GM23338 (cell line): ENCODE data around the gene ACSM6. TPM values are rescaled to one million over a fixed set of nuclear protein-coding genes. Genes with fewer than 3 reads are reported as not detected.

Experiments
- ATAC-seq: fragments of 200-7000 bp; cut with Tn5 transposase; 3 replicates; pipeline ENCODE4 v1.9.1; 2020
- DNase-seq: peaks from one replicate; pipeline ENCODE4 v3.0.0-alpha.2; 2015; ENCODE audit warnings: low spot score
- H2AFZ ChIP-seq: fragments of 200-600 bp; sonication (generic); 2 replicates; pipeline ENCODE4 v1.8.0; 2016; ENCODE audit warnings: antibody characterized with exemption, mild to moderate bottlenecking, moderate library complexity
- H3F3A ChIP-seq: fragments of 200-600 bp; sonication (generic); replicated peaks from 2 replicates; pipeline ENCODE4 v1.8.0; 2017; ENCODE audit warnings: antibody characterized with exemption, mixed run types, low read depth
- H3K27ac ChIP-seq: fragments of 200-600 bp; sonication (generic); 2 replicates; pipeline ENCODE4 v1.6.1; 2016; ENCODE audit warnings: low read depth
- H3K27me3 ChIP-seq: fragments of 200-600 bp; sonication (generic); 2 replicates; pipeline ENCODE4 v1.8.0; 2016; ENCODE audit warnings: mild to moderate bottlenecking, mixed run types, moderate library complexity; ENCODE audit not compliant: insufficient read depth
- H3K36me3 ChIP-seq: fragments of 200-600 bp; sonication (generic); 2 replicates; pipeline ENCODE4 v1.8.0; 2016; ENCODE audit warnings: mild to moderate bottlenecking; ENCODE audit not compliant: insufficient read depth
- H3K4me1 ChIP-seq: fragments of 200-600 bp; sonication (generic); 2 replicates; pipeline ENCODE4 v1.8.0; 2016; ENCODE audit warnings: mild to moderate bottlenecking, moderate library complexity; ENCODE audit not compliant: insufficient read depth
- H3K4me2 ChIP-seq: fragments of 200-600 bp; sonication (generic); 2 replicates; pipeline ENCODE4 v1.7.1; 2017; ENCODE audit warnings: mixed run types
- H3K4me3 ChIP-seq: fragments of 200-600 bp; sonication (generic); 2 replicates; pipeline ENCODE4 v1.6.1; 2016; ENCODE audit warnings: mixed run types
- H3K79me2 ChIP-seq: fragments of 200-600 bp; sonication (generic); replicated peaks from 2 replicates; pipeline ENCODE4 v1.8.0; 2017; ENCODE audit warnings: mild to moderate bottlenecking; ENCODE audit not compliant: insufficient read depth
- H3K9me2 ChIP-seq: fragments of 200-600 bp; sonication (generic); 2 replicates; pipeline ENCODE4 v1.8.0; 2017; ENCODE audit not compliant: insufficient read depth
- H4K20me1 ChIP-seq: fragments of 200-600 bp; sonication (generic); replicated peaks from 2 replicates; pipeline ENCODE4 v1.8.0; 2017; ENCODE audit warnings: mild to moderate bottlenecking; ENCODE audit not compliant: insufficient read depth
- H3K27ac Mint-ChIP-seq: 2 replicates; pipeline ENCODE4 v1.8.0; 2020; ENCODE audit warnings: inconsistent platforms, mild to moderate bottlenecking, moderate library complexity, mixed read lengths
- H3K27me3 Mint-ChIP-seq: 3 replicates; pipeline ENCODE4 v1.8.0; 2022; ENCODE audit warnings: low read depth, mild to moderate bottlenecking, moderate library complexity, mixed read lengths, inconsistent platforms; ENCODE audit not compliant: insufficient read depth, poor library complexity
- H3K36me3 Mint-ChIP-seq: 3 replicates; pipeline ENCODE4 v1.8.0; 2021; ENCODE audit warnings: low read depth, mild to moderate bottlenecking, inconsistent platforms, moderate library complexity, mixed read lengths
- H3K4me1 Mint-ChIP-seq: 3 replicates; pipeline ENCODE4 v1.8.0; 2020; ENCODE audit warnings: mild to moderate bottlenecking, inconsistent platforms, mixed read lengths
- H3K4me3 Mint-ChIP-seq: 3 replicates; pipeline ENCODE4 v1.8.0; 2021; ENCODE audit warnings: moderate library complexity, mild to moderate bottlenecking, inconsistent platforms, mixed read lengths
- H3K9me3 Mint-ChIP-seq: 3 replicates; pipeline ENCODE4 v1.8.0; 2020; ENCODE audit warnings: moderate library complexity, mild to moderate bottlenecking, inconsistent platforms, mixed read lengths
- CREB1 ChIP-seq: fragments of 250-450 bp; sonication (Bioruptor Pico); IDR thresholded peaks from 2 replicates; pipeline ENCODE4 v1.5.0; 2020; ENCODE audit warnings: low read depth, mild to moderate bottlenecking, moderate library complexity
- EZH2 ChIP-seq: fragments of 200-600 bp; sonication (generic); IDR thresholded peaks from one replicate; pipeline ENCODE4 v1.8.0; 2017; ENCODE audit warnings: antibody characterized with exemption, mild to moderate bottlenecking, low read depth; ENCODE audit not compliant: unreplicated experiment
- EZH2phosphoT487 ChIP-seq: fragments of 200-600 bp; sonication (generic); IDR thresholded peaks from one replicate; pipeline ENCODE4 v1.8.1; 2018; ENCODE audit warnings: antibody characterized with exemption; ENCODE audit not compliant: unreplicated experiment
- JUNB ChIP-seq: IDR thresholded peaks from one replicate; pipeline ENCODE4 v1.6.1; 2016; ENCODE audit warnings: antibody characterized with exemption; ENCODE audit not compliant: unreplicated experiment
- NANOG ChIP-seq: IDR thresholded peaks from 2 replicates; pipeline ENCODE4 v1.6.1; 2016; ENCODE audit warnings: antibody characterized with exemption, borderline replicate concordance
- REST ChIP-seq: IDR thresholded peaks from one replicate; pipeline ENCODE4 v1.6.1; 2018; ENCODE audit warnings: antibody characterized with exemption; ENCODE audit not compliant: unreplicated experiment
- STAT1 ChIP-seq: IDR thresholded peaks from one replicate; pipeline ENCODE4 v1.6.1; 2016; ENCODE audit warnings: antibody characterized with exemption; ENCODE audit not compliant: unreplicated experiment
- ZNF114 ChIP-seq: fragments of 250-450 bp; sonication (Bioruptor Pico); IDR thresholded peaks from 2 replicates; pipeline ENCODE4 v1.5.0; 2020; ENCODE audit warnings: mild to moderate bottlenecking, moderate library complexity
- ZNF462 ChIP-seq: fragments of 250-450 bp; sonication (Bioruptor Pico); IDR thresholded peaks from 2 replicates; pipeline ENCODE4 v1.5.0; 2020; ENCODE audit warnings: mild to moderate bottlenecking, moderate library complexity
- polyA plus RNA-seq: library from polyadenylated mRNA; unstranded; fragments of >200 nt; fragmentation: Nextera tagmentation; extraction: Ambion mirVana; gene quantifications from 2 replicates; pipeline ENCODE4 v1.2.1, GENCODE V29; 2016
- total RNA-seq: library from RNA; depleted of rRNA; stranded (reverse); fragments of >200 nt; shearing (Covaris generic); gene quantifications from 2 replicates; pipeline ENCODE4 v1.2.3, GENCODE V29; 2014
- TF ChIP-seq, protein P1 (sequence below), 2 experiments: fragments of 200-600 bp in 1 of 2; sonication (generic) in 1 of 2; conservative IDR thresholded peaks; 2 replicates each; pipeline versions ENCODE4 v1.5.1 to v1.6.1; 2016 to 2017; ENCODE audit warnings: antibody characterized with exemption in 2 of 2, low read depth in 2 of 2, mild to moderate bottlenecking in 2 of 2, moderate library complexity in 1 of 2

Gene ACSM6
- total and polyA plus RNA-seq, 2 experiments from 2014 or later, result 0.65 TPM; not detected in 1

DNA sequence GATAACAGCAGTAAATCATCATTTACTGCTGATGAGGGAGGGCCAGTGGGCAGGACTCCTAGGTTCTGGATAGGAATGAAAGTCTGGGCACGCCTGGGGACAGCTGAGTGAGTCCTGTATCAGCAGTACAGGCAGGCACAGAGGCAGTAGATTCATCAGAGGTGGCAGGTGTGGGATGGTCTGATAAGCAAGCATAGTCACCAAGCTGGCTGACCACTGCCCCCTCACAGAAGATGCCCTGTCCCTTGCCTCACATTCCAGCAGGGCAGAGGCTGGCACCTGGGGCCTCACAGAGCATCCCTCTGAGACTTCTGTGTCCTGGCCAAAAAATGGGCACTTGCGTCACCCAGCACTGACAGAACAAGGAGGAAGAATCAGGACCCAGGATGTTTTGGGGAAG lies 23.2 kb upstream of the ACSM6 start:
- Histone ChIP-seq H3K4me3 (no peak overlapping the region), H3K4me1 (no peaks in the 10 kb centered on the region), H4K20me1 (no peaks in the 10 kb centered on the region), H2AFZ (no peak overlapping the region), H3F3A (no peaks in the 10 kb centered on the region), H3K27ac (no peak overlapping the region), H3K79me2 (no peaks in the 10 kb centered on the region), H3K27me3 (no peaks in the 10 kb centered on the region), H3K9me2 (peaks cover 5% of the 10 kb centered on the region; the same call in 1 of the 2 replicates), H3K4me2 (no peak overlapping the region), H3K36me3 (no peaks in the 10 kb centered on the region)
- H3K27ac Mint-ChIP-seq, result no peak overlapping the region
- peaks cover 11% of the 10 kb centered on the region for H3K9me3 Mint-ChIP-seq
- H3K27me3 Mint-ChIP-seq, result peaks cover 2% of the 10 kb centered on the region
- H3K36me3 Mint-ChIP-seq, result peaks cover 37% of the 10 kb centered on the region; the same call in 2 of the 3 replicates
- no peaks in the 10 kb centered on the region for H3K4me1 Mint-ChIP-seq
- DNase-seq (no peak), ATAC-seq (no peak)
- TF ChIP-seq STAT1 (no peak), EZH2 (no peak), EZH2phosphoT487 (no peak)
- no peak overlapping the region for H3K4me3 Mint-ChIP-seq

GRCh38 chr10:95171336-95171735 lies 22.7 kb upstream of the ACSM6 start:
- H3K36me3 ChIP-seq, result no peaks in the 10 kb centered on the region
- no peaks in the 10 kb centered on the region for H3F3A ChIP-seq
- no peak overlapping the region for H2AFZ ChIP-seq
- no peak overlapping the region for H3K4me2 ChIP-seq
- no peaks in the 10 kb centered on the region for H4K20me1 ChIP-seq
- H3K27me3 Mint-ChIP-seq, result peaks cover 2% of the 10 kb centered on the region
- no peak overlapping the region for H3K27ac ChIP-seq
- H3K4me1 ChIP-seq, result no peaks in the 10 kb centered on the region
- H3K27me3 ChIP-seq, result no peaks in the 10 kb centered on the region
- no peak overlapping the region for H3K4me3 Mint-ChIP-seq
- no peaks in the 10 kb centered on the region for H3K79me2 ChIP-seq
- no peak overlapping the region for H3K4me3 ChIP-seq
- TF ChIP-seq STAT1 (no peak), JUNB (no peak), REST (no peak), ZNF114 (CRISPR knock-in tag) (no peak), ZNF462 (CRISPR knock-in tag) (no peak), NANOG (no peak), CREB1 (no peak)
- TF ChIP-seq, protein P1, sequence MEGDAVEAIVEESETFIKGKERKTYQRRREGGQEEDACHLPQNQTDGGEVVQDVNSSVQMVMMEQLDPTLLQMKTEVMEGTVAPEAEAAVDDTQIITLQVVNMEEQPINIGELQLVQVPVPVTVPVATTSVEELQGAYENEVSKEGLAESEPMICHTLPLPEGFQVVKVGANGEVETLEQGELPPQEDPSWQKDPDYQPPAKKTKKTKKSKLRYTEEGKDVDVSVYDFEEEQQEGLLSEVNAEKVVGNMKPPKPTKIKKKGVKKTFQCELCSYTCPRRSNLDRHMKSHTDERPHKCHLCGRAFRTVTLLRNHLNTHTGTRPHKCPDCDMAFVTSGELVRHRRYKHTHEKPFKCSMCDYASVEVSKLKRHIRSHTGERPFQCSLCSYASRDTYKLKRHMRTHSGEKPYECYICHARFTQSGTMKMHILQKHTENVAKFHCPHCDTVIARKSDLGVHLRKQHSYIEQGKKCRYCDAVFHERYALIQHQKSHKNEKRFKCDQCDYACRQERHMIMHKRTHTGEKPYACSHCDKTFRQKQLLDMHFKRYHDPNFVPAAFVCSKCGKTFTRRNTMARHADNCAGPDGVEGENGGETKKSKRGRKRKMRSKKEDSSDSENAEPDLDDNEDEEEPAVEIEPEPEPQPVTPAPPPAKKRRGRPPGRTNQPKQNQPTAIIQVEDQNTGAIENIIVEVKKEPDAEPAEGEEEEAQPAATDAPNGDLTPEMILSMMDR (conservative IDR thresholded peaks at IDR 0.05; ENCODE audit: low read depth in 2 of 2), result no peak
- H3K27ac Mint-ChIP-seq, result no peak overlapping the region
- ATAC-seq (no peak), DNase-seq (no peak)
- peaks cover 5% of the 10 kb centered on the region; the same call in 1 of the 2 replicates for H3K9me2 ChIP-seq
- peaks cover 5% of the 10 kb centered on the region for H3K9me3 Mint-ChIP-seq
- H3K4me1 Mint-ChIP-seq, result no peaks in the 10 kb centered on the region
- H3K36me3 Mint-ChIP-seq, result peaks cover 32% of the 10 kb centered on the region; the same call in 2 of the 3 replicates
